ENCODE results near the gene MMP15.
"Not testable (repeated sequence)": the region's sequence is repeated elsewhere in the genome, so short reads cannot be mapped to it uniquely, and the experiment has no call there.

MMP15 gene

GRCh38 chr16:58094026-58094425, 68.5 kb downstream of the MMP15 start:
- DNase-seq: no peak

GRCh38 chr16:58094791-58095574, 69.4 kb downstream of the MMP15 start:
- DNase-seq: no peak

- not testable (repeated sequence) for DNase-seq
Observed at GRCh38 chr16:58095575-58095960, 70.0 kb downstream of the MMP15 start.

DNA sequence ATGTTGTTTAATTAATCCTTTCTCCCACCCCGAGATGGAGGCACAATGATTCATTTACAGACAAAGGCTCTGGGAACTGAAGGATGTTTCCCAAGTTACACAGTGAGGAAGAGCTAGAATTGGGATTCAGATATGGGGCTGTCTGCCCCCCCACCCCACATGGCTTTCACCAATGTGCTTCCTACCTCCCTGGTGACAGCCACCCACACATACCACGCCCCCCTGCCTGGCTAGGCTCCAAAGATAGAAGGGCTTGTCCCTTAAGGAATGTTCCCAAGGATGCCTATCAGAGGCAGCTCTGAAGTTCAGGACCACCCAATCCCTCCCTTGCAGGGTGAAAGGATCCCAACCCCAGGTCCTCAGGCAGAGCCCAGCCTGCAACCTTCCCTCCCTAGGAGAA, 70.7 kb downstream of the MMP15 start:
- no peak for DNase-seq
